Frontal cortex (tissue), 4 donors: ENCODE data around the gene GOLGA8B. TPM values are rescaled to one million over a fixed set of nuclear protein-coding genes. Genes with fewer than 3 reads are reported as not detected.
"Not testable (repeated sequence)": the region's sequence is repeated elsewhere in the genome, so short reads cannot be mapped to it uniquely, and the experiment has no call there.

ENCODE experiments used
- DNase-seq, 2 donors: peaks; one replicate each; pipeline ENCODE4 v3.0.0; 2012; ENCODE audit warnings: low spot score in 2 of 2
- FAIRE-seq: peaks from 2 replicates; lab custom pipeline; 2012; peaks lifted over from hg19 to GRCh38; lab: Jason Lieb, UNC
- total RNA-seq: library from RNA; depleted of rRNA; stranded (reverse); fragments of >200 nt; gene quantifications from one replicate; pipeline ENCODE4 v1.2.3, GENCODE V29; 2014
- donor health status: control.
- donor health status: control.
- donor health status: control.

Gene GOLGA8B
- total RNA-seq, 1 donor from 2014 or later: 28.9 TPM

- DNase-seq (no peak), FAIRE-seq (no peak)
Measured at GRCh38 chr15:34600923-34601322, 17.5 kb upstream of the GOLGA8B start.

DNA sequence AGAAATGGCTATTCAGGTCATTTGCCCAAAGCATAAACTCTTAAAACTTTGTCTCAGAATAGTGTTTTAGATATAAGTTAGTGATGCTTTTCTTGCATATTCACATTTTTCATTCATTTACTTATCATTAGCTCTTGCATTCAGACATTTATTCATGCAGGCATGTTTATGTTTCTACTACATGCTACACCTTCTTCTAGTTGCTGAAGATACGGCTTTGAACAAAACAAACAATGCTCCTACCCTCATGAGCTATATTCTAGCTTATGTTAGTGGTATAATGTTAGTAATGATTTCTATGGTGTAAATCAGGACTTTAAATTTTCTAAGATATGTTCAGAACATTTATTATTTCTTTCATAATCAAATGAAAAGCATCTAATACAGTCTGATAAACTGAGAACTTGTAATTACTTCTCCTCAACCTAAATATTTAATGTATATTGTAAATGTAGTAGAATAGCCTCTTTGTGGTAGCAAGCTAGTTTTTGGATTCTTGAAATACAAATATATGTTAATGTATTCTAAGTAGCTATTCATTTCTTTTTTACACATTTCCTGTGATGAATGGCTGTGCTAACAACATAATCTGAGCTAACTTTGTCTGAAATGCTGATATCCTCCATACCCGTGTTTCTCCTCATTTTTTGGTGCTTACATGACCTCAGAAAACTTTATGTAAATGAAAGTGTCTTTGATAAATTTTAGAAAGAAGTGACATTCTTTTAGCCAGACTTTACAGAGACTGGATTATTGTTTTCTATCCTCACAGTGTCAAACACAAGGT, 15.5 kb upstream of the GOLGA8B start:
- no peak for FAIRE-seq

GRCh38 chr15:34597316-34597715, 13.9 kb upstream of the GOLGA8B start:
- DNase-seq: no peak
- FAIRE-seq: peak; percentile 8

More for the DNA sequence above, 15.5 kb upstream of the GOLGA8B start:
- no peak for DNase-seq

DNA sequence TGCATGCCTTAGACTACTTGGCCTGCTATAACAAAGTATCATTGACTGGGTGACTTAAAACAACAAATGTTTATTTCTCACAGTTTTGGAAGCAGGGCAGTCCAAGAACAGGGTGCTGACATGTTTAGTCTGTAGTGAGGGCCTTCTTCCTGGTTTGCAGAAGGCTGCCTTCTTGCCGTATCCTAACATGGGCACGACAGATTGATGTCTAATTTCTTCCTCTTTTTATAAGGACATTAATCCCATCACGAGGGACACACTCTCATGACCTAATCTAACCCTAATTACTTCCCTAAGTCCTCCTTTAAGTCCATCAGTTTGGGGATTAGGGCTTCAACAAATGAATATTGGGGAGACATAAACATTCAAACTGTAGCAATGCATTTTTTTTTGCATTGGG, 10.9 kb upstream of the GOLGA8B start:
- FAIRE-seq (no peak), DNase-seq (no peak)

GRCh38 chr15:34591306-34591705, 7.9 kb upstream of the GOLGA8B start:
- DNase-seq: no peak
- no peak for FAIRE-seq

DNA sequence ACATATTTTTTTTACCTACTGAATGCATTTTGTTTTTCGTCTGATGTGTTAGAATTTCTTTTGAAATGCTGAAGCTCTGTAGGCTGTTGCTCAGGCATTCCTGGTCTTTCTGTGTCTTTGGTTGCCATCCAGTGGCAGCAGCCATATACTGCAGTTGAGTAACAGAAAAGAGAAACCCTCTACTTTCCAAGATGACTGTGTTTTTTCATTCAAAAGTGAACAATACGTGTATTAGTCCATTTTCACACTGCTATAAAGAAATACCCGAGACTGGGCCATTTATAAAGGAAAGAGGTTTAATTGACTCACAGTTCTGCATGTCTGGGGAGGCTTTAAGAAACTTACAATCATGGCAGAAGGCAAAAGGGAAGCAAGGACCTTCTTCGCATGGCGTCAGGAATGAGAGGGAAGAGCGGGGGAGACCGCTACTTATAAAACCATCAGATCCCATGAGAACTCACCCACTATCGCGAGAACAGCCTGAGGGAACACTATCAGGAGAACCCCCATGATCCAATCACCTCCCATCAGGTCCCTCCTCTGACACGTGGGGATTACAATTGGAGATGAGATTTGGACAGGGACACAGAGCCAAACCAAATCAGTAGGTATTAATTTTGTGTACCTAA, 4.7 kb upstream of the GOLGA8B start:
- DNase-seq: peak; percentile 50 to 55

DNA sequence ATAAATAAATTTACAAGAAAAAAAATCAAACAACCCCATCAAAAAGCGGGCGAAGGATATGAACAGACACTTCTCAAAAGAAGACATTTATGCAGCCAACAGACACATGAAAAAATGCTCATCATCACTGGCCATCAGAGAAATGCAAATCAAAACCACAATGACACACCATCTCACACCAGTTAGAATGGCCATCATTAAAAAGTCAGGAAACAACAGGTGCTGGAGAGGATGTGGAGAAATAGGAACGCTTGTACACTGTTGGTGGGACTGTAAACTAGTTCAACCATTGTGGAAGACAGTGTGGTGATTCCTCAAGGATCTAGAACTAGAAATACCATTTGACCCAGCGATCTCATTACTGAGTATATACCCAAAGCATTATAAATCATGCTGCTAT, 2.5 kb upstream of the GOLGA8B start:
- DNase-seq, FAIRE-seq: not testable (repeated sequence)

More for the DNA sequence above, 4.7 kb upstream of the GOLGA8B start:
- FAIRE-seq: peak; percentile 28

- no peak for FAIRE-seq
- DNase-seq: no peak
Measured at GRCh38 chr15:34584996-34585395, 1.5 kb upstream of the GOLGA8B start.

GRCh38 chr15:34584330-34584668, 848 bp upstream of the GOLGA8B start:
- peak in 1 of 2 donors; percentile 23 for DNase-seq
- FAIRE-seq: no peak

- DNase-seq: peak; percentile 38 to 47
- no peak for FAIRE-seq
Measured at GRCh38 chr15:34582461-34583371, 735 bp downstream of the GOLGA8B start.

GRCh38 chr15:34581687-34582460, 1.6 kb downstream of the GOLGA8B start:
- not testable (repeated sequence) for DNase-seq, FAIRE-seq

GRCh38 chr15:34581043-34581365, 2.4 kb downstream of the GOLGA8B start:
- DNase-seq (no peak), FAIRE-seq (no peak)

DNA sequence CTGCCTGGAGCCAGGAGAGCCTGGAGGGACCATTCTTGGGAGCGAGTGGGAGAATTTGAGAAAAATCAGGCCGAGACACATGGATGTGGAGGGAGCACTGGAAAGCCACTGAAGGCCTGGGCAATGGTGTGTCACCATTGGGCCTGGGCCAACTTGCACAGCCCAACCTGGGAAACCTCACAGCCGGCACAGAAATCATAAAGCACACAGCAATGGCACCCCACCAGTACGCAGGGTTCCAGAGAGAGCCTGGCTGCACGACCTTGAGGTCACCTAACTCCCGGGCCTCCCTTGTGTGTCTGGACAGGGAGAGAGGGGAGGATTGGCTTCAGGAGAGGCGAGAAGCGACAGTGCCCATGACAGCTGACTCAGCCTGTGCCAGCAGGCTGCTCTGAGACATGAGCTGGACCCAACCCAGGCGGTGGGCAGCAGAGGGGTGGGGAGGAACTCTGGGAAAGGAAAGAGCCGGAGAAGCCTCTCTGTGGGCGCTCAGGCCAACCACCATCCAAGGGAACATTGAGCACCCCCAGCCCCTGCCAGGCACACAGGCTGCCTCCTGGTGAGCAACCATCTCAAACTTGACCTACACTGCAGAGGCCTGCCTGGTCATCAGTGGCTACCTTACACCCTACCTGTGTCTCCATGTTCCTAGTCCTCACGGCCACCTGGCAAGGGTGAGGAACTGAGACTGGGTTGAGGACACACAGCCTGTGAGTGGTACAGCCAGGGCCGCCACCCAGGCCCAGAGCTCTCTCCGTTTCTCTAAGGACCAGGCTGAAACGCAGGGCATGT, 3.0 kb downstream of the GOLGA8B start:
- not testable (repeated sequence) for DNase-seq, FAIRE-seq

DNA sequence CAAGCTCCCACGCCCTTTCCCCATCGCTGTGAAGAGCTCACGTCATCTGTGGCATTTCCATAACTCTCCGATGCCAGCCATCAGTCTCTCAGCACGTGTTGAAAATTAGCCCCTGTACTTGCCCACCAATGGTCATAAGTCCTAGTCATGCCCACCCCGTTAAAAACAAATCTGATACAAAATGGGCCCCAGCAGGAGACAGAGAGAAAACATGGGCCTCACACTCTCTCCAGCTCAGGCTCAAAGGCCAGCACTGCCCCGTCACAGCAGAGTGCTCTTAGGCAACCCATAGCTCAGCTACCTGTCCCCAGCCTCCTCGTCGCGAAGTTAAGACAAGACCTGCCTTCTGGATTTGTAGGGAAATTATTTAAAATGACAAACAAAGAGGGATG, 5.2 kb downstream of the GOLGA8B start:
- no peak for FAIRE-seq
- DNase-seq: no peak

DNA sequence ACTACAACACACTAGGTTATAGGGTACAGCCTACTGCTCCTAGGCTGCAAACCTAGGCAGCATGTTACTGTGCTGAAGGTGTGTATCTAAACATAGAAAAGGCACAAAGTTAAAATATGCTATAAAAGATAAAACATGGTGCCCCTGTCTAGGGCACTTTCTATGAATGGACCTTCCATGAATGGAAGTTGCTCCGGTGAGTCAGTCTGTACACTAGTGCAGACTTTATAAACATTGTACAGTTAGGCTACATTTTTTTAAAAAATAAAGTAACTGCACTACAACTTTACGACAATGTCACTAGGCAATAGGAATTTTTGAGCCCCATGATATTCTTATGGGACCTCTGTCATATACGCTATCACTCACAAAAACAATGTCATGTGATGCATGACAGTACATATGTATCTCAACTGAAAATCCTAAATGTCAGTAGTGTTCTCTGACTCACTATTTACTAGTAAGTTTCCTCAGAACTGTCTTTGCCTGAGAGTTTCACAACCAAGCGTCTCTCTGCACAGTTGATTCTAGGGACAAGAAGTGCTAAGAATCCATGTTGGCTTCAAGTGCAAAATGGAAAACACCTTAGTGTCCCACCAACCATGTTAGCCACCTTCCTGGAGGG, 5.7 kb downstream of the GOLGA8B start:
- DNase-seq, FAIRE-seq: not testable (repeated sequence)

GRCh38 chr15:34575035-34575434, 8.4 kb downstream of the GOLGA8B start:
- not testable (repeated sequence) for FAIRE-seq, DNase-seq

DNA sequence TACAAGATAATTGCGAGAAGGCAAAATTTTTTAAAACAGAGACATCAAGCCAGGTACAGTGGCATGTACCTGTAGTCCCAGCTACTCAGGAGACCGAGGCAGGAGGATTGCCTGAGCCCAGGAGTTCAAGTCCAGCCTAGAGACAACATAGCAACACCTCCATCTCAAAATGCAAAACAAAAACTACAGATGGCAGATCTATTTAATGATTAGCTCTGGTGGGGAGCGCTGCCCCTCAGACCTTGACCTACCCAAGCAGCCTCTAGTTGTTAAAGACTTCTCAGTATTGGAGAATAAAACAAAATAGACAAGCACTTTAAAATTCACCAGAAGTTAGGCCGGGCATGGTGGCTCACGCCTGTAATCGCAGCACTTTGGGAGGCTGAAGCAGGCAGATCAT, 10.5 kb downstream of the GOLGA8B start:
- FAIRE-seq, DNase-seq: not testable (repeated sequence)

GRCh38 chr15:34572019-34572641, 11.3 kb downstream of the GOLGA8B start:
- DNase-seq, FAIRE-seq: not testable (repeated sequence)
